ENCODE results near the gene ARPC5L. TPM values are rescaled to one million over a fixed set of nuclear protein-coding genes. Genes with fewer than 3 reads are reported as not detected.
A peak's percentile ranks its signal among the peaks of the same experiment; 100 is the strongest.
"Not testable (repeated sequence)": the region's sequence is repeated elsewhere in the genome, so short reads cannot be mapped to it uniquely, and the experiment has no call there.

ARPC5L gene
- total RNA-seq, 1 experiment from 2014 or later, result 54.1 TPM

DNA sequence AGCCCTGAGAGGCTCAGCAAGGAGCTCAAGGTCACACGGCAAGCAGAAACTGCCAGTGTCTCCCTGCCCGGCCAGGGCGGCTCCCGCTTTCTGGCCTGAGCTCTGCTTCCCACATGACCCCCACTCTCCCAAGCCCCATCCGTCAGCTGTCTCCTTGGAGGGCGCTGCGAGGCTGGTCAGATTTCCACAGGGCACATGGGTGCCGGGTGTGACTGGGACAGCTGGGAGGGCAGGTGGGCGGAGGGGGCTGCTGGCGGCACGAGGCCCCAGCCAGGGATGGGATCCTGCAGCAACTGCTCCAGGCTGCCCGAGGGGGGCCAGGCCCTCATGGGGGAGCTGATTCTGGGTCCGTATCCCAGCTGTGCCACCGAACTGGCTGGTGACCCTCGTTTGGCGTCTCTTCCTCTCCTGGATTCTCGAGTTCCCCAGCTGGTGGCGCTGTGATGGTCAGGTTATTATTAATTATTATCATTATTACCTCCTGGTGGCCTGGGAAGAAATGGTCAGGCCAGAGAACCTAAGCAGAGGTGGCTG lies 21.6 kb upstream of the ARPC5L start:
- no peak for DNase-seq (ENCODE audit: low read depth)

DNA sequence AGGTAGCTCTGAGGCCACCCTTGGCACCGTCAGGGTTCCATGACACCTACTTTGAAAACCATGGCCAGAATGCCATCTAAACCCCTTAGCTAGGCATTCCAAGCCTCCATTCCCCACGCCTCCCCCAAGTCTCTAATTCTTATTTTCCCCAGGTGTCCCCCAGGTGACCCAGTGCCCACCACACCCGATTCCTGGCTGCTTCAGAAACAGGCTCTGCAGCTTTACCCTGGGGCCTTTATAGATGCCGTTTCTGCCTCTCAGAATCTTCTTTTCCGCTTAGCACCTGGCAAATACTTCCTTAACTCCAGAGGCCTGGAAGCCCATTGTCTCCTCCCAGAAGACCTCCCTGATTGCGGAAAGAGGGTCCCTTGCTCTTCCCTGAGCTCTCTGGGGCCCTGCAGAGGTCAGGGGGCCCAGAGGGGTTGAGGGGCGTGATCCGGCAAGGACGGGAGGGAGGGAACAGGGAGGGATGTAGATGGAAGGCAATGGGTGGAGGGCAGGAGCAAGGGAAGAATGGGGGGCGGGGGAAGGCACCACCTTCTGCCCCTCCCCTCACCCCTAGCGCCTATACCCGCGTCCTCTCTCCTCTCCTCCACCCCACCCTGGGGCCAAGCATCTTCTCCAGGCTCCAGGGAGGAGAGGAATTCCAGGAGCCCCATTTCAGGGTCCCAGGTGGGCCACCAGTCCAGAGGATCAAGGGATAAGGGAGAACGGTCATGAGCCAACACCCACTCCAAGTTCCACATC lies 20.7 kb upstream of the ARPC5L start:
- DNase-seq (ENCODE audit: low read depth), result no peak

DNA sequence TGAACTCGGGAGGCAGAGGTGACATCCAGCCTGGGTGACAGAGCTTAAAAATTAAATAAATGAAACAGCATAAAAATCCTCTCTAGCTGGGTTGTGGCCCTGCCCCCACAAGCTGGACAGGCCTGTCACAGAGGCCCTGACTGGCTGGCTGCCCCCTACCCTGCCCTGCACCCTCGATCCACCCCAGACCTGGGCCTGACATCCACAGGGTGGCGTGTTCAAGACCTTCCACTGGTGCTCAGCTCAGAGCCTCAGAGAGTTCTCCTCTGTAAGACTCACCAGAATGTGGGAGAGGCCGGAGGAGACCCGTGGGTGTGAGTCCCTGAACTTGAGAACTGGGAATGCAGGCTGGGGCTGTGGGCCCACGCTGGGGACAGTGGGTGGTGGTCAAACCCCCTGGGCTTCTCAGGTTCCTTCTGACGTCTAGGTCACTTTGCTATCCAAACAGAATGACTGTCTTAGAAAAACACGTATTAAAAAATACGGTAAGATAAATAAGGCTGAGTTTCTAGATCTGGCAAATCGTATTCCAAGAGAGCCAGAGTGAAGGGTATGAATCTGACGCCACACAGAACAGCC lies 18.4 kb upstream of the ARPC5L start:
- DNase-seq (ENCODE audit: low read depth), result no peak

DNA sequence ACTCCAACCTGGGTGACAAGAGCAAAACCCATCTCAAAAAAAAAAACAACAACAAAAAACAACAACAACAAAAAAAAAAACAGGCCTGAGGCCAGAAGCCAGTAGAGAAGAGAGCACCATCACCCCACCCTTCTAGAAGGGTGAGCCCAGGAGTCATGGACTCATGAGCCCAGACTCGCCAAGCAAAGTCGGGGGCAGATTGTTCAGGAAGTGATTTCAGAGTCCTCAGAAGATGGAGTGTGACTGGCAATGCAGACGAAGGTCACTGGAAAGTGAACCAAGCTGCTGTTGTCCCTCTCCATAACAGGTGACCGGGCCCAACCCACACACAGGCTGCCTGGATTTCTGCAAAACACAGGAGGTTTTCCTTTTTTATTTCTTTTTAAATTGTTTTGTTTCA lies 17.6 kb upstream of the ARPC5L start:
- no peak for DNase-seq (ENCODE audit: low read depth)

DNA sequence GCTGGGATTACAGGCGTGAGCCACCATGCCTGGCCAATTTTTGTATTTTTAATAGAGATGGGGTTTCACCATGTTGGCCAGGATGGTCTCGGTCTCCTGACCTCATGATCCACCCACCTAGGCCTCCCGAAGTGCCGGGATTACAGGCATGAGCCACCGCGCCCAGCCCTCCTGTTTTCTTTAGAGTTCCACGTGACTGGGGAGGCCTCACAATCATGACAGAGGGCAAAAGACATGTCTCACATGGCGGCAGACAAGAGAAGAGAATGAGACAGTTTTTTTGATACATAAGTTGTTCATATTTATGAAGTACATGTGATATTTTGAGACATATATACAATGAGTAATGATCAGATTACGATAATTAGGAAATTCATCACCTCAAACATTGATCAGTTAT lies 15.5 kb upstream of the ARPC5L start:
- not testable (repeated sequence) for DNase-seq (ENCODE audit: low read depth)

DNA sequence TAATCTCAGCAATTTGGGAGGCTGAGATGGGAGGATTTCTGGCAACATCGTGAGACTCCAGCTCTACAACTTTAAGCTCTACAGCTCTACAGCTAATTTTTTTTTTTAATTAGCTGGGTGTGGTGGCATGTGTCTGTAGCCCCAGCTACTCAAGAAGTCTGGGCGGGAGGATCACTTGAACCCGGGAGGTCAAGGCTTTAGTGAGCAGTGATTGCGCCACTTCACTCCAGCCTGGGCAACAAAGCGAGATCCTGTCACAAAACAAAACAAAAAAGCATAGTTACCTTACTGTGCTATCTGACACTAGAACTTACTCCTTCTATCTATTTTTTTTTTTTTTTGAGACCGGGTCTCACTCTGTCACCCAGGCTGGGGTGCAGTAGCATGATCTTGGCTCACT lies 15.0 kb upstream of the ARPC5L start:
- no peak for DNase-seq (ENCODE audit: low read depth)

DNA sequence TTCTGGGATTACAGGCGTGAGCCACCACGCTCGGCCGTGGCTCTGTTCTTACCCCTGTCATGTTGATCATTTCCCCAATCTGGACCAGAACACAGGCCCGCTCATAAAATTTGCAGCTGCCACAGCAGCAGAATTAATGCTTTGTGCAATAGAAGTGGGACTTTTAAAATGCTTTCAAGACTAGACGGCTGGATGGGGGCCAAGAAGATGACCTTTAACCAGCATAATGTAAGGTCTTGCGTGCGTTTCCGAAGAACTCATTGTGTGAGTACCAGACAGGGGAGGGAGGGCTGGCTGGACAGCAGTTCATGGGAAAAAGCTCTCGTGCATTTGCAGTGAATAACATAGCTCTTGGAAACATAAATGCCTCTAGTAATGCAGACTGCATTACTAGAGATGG lies 12.1 kb upstream of the ARPC5L start:
- peak; percentile 70 for DNase-seq (ENCODE audit: low read depth)

DNA sequence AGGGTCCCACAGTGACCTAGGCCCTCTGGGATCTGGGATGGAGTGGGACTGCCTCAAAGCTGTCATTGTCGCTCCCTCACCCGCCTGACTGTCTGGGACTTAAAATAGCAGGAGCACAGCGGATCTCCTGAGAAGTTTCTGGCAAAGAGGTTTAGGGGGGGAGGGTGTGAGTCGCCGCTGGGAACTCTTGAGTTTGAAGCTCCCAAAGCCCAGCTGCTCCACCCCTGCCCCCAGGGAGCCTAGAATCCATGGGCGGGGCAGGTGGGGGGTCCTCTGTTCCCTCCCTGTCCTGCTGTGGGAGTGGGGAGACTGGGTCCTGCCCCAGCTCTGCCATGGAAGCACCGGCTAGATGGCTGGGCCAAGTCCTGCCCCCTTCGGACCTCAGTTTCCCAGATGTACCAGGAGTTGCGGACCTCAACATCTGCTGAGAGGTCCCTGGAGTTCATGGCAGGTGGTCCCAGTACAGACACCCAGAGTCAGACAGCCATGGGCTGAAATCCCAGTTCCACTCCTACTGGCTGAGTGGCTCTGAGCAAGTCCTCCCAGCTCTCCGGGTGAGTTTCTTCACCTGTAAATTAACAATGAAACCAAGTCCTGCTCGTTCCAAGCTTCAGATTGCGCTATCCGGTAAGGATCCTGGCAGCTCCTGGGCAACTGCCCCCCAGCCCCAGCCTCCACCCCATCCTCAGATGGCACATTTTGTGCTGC lies 9.7 kb upstream of the ARPC5L start:
- no peak for DNase-seq (ENCODE audit: low read depth)

DNA sequence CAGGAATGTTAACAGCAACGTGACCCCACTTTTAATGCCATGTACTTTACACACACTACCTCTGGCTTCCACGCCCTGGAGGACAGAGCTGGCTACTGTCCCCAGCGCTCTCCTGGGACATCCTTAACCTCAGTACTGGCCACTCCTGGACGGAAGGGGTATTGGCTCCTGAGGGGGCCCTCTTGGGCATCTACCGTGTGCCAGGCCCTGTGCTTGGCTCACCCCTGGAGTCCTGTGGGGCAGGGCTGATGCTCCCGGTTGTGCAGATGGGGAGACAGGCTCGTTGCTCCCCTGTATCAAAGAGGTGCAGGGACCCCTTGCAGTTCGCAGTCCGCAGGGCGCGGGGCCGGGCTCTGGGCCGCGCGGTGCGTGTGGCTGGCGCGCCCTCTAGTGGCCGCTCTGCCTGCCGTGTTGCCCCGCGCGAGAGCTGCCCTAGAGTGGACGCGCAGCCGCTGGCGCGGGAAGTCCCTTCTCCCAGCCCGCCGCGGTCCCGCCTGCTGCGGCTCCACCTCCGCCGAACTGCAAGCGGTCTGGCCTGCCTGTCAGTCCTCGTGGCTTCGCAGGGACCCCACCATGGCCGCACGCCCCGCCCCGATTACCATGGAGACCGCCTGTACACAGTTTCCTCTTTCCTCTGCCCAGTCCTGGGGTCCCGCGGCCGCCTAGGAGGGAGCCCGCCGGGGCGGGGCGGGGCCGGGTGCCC lies 8.9 kb upstream of the ARPC5L start, which contains the start of gene WDR38:
WDR38 (plus strand) TSS at position 632 of the 703 bp plus-strand sequence. CDS start 72 bp downstream, outside the sequence.
- peak; percentile 79 for DNase-seq (ENCODE audit: low read depth)

DNA sequence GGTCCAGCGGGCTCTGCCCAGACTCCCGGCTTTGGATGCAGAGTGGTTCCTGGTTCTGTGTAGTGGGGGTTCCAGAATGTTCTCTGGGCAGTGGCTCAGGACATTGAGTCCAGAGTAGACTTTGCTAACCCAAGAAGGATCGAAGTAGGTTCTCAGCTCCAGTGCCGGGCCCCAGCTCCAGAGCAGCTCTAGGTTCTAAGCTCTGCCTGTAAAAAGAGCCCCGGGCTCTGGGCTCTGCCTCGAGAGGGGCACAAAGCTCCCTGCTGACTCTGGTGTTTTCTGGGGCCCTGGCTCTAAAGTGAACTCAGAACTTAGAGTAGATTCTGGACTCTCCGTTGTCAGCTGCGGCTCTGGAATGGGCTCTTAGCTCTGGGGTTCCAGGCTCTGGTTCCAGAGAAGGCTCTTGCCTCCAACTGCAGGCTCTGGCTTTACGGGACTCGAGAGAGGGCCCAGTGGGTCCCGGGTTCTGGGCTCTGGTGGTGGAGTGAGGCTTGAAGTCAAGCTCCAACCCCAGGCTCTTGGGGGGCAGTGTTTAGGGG lies 8.3 kb upstream of the ARPC5L start:
- DNase-seq (ENCODE audit: low read depth), result peak; percentile 20

DNA sequence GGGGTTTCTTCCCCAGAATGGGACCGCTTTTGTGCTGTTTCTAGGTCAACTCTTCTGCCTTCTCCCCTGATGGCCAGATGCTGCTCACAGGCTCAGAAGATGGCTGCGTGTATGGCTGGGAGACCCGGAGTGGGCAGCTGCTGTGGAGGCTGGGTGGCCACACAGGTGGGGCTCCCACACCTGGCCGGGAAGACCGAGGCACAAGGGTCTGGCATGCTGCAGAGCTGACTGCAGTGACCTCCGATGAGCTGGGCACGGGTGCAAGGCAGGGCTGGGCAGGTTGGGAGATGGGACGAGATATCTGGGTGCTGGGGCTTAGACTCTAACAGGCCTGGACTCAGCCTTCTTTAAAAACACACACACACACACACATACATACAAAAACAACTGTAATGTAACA lies 7.8 kb upstream of the ARPC5L start:
- DNase-seq (ENCODE audit: low read depth), result no peak

DNA sequence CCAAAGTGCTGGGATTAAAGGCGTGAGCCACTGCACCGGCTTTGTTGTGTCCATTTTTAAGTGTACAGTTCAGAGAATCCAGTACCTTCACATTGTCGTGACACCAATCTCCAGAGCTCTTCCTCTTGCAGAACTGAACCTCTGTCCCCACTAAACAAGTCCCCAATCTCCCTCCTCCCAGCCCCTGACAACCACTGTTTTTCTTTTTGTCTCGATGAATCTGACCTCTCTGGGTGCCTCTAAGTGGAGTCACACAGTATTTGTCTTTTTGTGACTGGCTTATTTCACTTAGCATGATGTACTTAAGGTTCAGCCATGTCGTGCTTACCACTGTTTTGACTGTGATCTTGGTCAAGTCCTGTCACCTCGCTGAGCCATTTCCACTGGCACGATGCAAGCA lies 7.1 kb upstream of the ARPC5L start:
- DNase-seq (ENCODE audit: low read depth), result no peak

DNA sequence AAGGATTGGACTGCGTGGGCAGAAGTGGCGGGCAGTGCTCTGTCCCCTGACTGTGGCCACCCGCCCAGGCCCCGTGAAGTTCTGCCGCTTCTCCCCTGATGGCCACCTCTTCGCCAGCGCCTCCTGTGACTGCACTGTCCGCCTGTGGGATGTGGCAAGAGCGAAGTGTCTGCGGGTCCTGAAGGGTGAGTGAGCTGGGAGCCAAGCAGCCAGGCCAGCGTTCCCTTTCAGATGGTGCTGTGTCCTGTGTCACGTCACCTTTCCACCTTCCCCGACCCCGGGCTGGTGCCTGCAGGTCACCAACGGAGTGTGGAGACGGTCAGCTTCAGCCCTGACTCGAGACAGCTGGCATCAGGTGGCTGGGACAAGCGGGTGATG lies 6.4 kb upstream of the ARPC5L start:
- no peak for DNase-seq (ENCODE audit: low read depth)

DNA sequence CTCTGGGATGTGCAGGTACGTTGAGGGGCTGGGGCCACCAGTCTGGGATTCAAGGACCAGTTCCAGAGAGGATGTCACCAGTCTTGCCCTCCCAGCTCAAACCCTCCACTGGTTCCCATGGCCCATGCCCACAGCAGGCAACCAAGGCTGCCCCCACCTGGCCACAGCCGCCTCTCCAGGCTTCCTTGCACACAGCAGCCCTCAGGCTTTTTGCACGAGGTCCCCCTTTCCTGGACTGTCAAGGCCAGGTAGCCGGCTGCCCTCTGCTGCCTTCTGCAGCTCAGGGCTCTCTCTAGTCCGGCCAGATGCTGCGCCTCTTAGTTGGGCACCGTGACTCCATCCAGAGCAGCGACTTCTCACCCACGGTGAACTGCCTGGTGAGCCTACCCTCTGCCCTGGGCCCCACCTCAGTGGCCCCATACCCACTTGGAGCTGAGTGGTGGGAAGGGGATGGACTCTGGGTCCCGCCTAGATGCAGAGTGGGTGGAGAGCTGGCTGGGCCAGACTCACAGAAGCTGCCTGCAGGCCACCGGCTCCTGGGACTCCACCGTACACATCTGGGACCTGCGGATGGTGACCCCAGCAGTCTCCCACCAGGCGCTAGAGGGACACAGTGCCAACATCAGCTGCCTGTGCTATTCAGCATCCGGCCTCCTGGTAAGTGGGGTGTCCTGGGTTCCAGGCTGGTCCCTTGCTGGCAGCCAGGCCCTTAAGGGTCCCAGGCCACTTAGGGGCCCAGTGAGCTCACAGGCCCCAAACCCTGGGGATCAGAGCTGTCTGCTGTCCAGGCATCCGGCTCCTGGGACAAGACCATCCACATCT lies 5.8 kb upstream of the ARPC5L start:
- DNase-seq (ENCODE audit: low read depth), result peak; percentile 65

DNA sequence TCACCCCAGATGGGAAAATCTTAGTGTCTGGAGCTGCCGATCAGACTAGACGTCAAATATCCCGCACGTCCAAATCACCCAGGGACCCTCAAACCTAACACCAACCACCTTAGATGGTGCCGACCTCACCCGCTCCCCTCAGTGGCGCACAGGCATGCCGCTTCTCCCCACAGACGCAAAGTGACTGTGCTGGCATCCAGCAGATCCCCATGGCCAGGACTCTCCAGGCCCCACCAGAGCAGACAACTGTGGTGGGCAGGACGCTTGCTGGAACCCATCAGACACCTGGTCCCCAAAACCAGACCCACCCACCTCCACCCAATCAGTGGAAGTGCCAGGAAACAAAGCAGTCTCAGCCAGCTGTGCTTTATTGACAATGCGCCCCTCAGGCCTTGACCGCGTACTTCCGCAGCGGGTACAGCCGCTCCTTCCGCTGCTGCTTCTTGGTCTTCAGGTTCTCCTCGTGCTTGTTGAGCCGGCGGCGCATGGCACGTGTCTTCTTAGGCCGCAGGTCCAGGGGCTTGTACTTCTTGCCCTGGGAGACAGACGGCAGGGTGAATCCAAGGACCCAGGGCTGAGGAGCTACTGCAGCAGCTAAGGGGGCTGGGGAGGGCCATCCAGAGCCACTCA lies 4.3 kb upstream of the ARPC5L start:
- no peak for DNase-seq (ENCODE audit: low read depth)

DNA sequence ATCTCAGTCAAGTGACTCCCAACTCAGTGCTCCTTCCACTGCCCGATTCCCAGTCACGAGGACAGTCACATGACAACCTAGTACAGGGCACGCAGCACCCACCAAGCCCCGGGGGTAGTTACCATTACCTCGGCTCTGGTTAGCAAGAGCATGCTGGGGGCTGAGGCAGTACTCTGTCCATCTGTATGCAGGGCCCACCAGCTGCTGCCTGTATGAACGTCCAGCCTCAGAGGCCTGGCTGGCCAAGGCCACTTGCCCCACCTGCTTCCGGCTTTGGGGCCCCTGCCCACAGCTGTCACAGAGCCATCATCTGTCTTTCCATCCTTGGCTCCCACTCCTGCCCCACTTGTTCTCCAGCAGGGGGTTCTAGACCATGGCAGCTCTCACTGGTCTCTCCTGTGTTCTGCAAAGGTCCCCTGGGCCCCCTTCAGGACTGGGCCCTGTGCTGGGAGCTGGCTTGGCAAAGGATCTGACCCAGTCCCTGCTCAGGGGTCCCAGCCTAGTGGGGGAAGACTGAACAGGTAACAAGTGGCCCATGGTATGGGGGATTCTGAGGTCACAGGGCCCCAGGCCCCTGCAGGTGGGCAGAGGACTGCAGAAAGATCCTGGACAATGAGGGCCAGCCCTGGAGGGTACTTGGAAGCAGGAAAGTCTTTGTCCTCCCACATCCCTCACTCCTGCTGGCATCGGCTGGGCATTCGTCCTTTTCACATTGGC lies 3.4 kb upstream of the ARPC5L start:
- no peak for DNase-seq (ENCODE audit: low read depth)

DNA sequence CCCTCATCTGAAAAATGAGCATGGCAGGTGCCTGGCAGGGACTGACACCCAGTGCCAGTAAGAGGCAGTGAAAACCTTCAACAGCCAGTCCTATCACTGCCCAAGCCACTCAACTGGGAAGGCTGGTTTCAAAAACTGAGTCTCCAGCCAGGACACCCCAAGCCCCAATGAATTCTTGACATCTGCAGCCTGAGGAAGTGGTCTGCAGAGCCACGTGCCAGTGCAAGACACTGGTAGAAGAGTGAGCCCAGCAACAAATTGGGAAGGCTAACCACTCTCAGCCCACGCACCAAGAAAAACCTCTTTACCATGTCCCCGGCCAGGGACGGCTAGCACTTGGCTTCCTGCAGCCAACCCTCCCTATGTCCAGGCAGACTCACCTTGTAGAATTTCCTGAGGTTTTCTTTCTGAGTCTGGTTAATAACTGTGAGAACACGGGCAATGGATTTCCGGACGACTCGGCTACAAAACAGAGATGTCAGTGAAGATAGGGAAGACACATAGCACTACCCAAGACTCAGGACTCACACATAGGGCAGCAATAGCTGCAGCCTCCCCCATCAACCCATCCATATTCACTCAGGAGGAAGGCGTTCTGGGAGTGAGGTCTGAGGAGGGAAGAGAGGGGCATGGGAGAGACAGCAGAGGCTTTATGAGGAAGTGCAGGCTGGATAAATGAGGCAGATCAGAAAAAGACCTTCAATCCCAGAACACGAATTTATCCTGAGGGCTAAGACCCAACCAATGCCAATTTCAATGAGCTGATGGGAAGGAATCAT lies 1.9 kb upstream of the ARPC5L start:
- DNase-seq (ENCODE audit: low read depth), result no peak

DNA sequence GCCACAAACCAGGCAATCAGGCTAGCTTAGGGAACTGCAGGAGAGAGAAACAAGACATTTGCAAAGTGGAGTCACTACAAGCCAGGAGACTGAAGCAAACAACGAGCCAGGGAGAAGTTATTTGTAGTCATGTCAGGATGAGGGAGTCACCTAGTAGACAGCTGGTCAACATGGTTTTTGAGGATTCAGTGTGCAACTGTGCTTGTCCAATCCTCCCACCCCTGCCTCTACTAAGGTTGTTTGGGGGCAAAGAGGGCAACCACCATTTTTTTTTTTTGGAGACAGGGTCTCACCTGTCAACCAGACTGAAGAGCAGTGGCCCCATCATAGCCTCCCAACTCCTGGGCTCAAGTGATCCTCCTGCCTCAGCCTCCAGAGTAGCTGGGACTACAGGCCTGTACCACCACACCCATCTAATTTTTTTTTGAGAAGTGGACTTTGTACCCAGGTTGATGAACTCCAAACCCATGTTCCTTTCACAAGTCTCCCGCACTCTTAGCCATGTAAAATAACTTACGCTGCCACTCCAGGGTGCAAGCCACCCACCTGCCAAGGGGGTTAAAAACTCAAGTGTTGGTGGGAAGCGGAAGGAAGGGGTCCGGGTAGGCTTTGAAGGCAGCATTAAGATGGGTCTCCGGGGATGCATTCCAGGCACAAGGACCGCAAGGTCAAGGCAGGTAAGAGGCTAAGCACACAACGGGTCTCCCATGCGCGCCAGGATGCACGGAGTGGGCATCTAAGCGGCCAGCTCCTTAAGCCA lies 1.2 kb upstream of the ARPC5L start:
- DNase-seq (ENCODE audit: low read depth), result no peak

All from M059J (cell line).